MG63 (cell line): ENCODE data around the gene NUDT8. TPM values are rescaled to one million over a fixed set of nuclear protein-coding genes. Genes with fewer than 3 reads are reported as not detected.
"Not testable (repeated sequence)": the region's sequence is repeated elsewhere in the genome, so short reads cannot be mapped to it uniquely, and the experiment has no call there.

Experiments used
- DNase-seq: peaks from one replicate; pipeline ENCODE4 v3.0.0-alpha.2; 2020
- H3K27me3 ChIP-seq: fragments of 250-450 bp; sonication (Bioruptor Pico); 2 replicates; pipeline ENCODE4 v1.5.1; 2020; ENCODE audit warnings: mild to moderate bottlenecking, moderate library complexity
- H3K36me3 ChIP-seq: fragments of 250-450 bp; sonication (Bioruptor Pico); 2 replicates; pipeline ENCODE4 v1.5.1; 2020; ENCODE audit warnings: mild to moderate bottlenecking, moderate library complexity
- H3K4me3 ChIP-seq: fragments of 250-450 bp; sonication (Bioruptor Pico); 2 replicates; pipeline ENCODE4 v1.5.1; 2020; ENCODE audit warnings: mild to moderate bottlenecking, moderate library complexity
- H3K9me3 ChIP-seq: fragments of 250-450 bp; sonication (Bioruptor Pico); 2 replicates; pipeline ENCODE4 v1.5.1; 2020; ENCODE audit warnings: mild to moderate bottlenecking, moderate library complexity
- total RNA-seq: library from RNA; depleted of rRNA; stranded (reverse); fragments of >200 nt; shearing (Covaris generic); gene quantifications from 2 replicates; pipeline ENCODE4 v1.2.3, GENCODE V29; 2014; ENCODE audit warnings: low replicate concordance

Gene NUDT8
- total RNA-seq, 1 experiment from 2014 or later = 15.0 TPM

DNA sequence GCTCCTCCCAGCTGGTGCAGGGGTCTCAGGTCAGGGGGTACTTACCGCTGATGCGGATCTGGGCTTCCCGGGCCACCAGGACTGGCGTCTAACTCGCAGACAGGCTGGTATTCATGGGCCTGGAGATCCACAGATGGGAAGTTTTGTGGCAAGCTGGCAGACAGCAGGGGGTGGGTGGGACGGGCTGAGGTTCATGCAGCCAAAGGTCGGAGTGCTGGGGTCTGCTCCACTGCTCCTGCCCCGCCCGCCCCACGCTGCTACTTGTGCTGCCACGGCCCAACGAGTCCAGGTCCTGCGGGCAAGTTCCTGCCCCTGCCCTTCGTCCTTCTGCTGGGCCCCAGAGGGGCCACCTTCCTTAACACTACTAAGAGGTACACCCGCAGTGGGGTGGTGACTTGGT lies 17.7 kb upstream of the NUDT8 start:
- Histone ChIP-seq H3K27me3 (no peaks in the 10 kb centered on the region), H3K4me3 (no peak overlapping the region), H3K36me3 (no peaks in the 10 kb centered on the region), H3K9me3 (no peaks in the 10 kb centered on the region)
- DNase-seq = no peak

DNA sequence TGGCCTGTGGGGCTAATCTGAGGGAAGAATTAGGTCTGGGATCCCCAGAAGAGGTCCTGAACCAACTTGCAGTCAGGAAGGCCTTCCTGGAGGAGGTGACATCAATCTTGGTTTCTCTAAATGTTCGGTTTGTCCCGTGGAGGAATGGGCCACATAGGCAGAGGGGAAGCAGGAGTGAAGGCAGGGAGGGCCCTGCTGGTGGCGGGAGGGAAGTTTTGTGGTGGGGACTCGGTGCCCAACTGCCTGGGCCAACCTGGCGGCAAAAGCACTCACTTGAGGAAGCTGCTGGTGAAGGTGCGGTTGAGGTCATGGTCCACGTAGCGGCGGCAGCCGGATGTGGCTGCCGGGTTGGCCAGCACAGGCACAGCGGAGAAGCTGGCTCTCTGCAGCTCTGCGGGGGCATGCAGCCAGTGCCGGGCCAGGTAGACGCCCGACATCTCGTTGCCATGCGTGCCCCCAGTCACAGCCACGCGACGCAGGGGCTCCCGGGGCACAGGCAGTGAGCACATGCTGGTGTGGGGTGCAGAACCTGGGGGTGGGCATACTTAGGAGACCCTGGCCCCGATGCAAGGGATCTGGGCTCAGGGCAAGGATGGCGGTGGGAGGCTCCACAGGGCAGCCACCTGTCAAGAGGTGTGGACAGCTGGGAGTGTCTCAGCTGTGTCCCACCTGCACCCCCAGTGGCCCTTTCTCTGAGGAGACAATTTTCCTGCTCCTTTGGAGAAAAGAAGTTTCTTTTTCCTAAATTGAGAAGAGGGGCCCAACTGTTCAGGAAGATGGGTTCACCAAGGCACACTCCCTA lies 17.0 kb upstream of the NUDT8 start:
- Histone ChIP-seq H3K4me3 (no peak overlapping the region), H3K9me3 (no peaks in the 10 kb centered on the region), H3K27me3 (no peaks in the 10 kb centered on the region), H3K36me3 (no peaks in the 10 kb centered on the region)
- no peak for DNase-seq

DNA sequence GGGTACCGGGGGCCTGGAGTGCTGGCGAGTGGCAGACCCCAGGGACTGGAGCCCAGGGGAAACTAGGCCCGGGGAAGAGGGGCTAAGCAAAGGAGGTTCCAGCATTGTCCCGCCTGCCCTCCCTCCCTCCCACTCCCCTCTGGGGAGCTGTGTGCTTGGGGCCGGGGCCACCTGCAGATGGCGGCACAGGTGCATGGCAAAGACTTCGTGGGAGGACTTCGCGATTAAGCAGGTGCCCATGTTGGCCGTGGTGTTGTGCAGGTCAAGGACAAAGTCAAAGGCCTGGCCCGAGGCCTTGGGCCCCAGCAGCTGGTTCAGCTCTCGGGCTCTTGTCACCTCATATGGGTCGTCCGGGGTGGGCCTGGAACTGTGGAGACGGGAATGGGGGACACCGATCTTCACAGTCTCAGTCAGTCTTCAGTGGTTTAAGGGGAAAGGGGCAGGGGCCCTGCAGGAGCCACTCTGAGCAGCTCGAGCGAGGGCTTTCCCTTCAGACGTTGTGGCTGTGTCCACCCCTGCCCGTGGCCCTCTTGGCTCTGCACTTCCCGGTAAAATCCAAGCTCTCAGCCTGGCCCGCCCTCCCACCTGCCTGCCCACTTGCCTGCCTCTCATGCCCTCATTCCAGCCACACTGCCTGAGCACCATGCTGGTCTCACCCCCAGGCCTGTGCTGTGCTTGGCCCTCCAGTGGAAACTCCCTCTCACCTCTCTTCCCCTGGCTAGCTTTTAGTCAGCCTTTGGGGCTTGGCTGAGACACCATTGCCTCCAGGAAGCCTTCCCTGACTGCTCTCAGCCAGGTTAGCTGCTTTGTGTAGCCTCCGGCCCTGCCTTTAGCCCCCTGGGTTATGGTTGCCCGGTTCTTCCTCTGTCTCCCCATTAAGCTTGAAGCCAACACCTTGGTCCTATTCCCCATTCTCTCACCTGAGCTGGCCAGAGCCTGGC lies 16.1 kb upstream of the NUDT8 start:
- DNase-seq = no peak
- Histone ChIP-seq H3K27me3 (no peaks in the 10 kb centered on the region), H3K4me3 (no peak overlapping the region), H3K9me3 (no peaks in the 10 kb centered on the region), H3K36me3 (no peaks in the 10 kb centered on the region)

DNA sequence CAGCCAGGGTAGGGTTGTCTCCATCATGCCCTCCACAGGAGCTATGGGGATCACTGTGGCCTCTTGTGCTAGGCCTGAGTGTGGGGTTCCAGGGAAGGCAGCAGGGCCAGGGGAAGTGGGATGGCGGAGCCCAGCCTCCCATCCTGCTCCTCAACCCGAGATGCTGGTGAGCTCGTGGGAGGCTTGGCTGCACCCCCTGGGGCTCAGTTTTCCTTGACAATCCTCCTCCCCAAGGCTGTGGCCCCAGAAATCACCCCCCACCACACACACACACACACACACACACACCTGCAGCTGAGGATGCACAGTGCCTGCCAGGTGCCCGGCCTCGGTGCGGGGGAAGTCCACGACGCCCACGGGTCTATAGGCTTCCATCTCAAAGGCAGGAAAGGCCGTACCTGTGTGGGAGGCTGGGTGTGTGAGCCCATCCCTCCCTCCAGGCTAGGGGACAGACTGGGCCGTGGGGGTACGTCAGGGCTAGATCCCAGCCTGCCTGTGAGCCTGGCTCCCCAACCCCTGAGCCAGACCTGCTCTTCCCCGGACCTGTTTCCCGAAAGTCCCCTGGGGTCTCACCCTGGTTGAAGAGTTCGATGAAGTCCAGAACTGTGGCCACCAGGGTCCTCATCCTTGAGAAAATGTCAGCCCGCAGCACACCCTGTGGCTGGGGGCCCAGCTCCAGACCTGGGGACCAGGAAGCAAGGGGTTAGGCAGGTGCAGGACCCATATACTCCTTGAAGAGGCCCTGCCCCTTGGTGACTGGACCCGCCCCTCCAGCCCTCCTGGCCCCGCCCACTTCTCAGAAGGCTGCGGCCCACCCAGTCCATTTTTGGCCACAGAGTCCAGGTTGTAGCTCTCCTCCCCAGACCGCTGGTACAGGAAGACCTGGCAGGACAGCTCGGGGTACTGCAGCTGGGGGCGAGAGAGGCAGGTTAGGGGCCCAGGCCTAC lies 15.0 kb upstream of the NUDT8 start:
- Histone ChIP-seq H3K36me3 (no peaks in the 10 kb centered on the region), H3K27me3 (0 out of 2 replicates have a peak, but pooled peaks cover under 1% of the 10 kb centered on the region), H3K4me3 (no peak overlapping the region), H3K9me3 (no peaks in the 10 kb centered on the region)
- DNase-seq = no peak

DNA sequence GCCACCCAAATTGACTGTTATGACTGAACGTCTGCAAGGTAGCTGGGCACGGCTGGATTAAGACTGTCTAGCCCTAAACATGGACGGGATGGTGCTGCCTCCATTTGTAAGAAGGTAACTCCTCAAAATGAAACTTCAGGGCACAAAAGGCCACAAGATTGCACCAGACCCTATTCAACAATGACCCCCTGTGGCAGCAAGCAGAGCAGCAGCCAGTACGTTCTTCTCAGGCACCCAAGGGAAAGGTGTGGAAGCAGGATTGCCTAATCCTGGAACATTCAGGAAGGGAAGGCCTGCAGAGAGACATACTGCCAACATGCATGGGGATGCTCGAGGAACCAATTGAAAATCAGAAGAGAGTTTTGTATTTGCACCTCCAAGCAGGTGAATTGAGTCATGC lies 14.3 kb upstream of the NUDT8 start:
- DNase-seq = no peak
- Histone ChIP-seq H3K4me3 (no peak overlapping the region), H3K36me3 (no peaks in the 10 kb centered on the region), H3K27me3 (0 out of 2 replicates have a peak, but pooled peaks cover 3% of the 10 kb centered on the region), H3K9me3 (no peaks in the 10 kb centered on the region)

DNA sequence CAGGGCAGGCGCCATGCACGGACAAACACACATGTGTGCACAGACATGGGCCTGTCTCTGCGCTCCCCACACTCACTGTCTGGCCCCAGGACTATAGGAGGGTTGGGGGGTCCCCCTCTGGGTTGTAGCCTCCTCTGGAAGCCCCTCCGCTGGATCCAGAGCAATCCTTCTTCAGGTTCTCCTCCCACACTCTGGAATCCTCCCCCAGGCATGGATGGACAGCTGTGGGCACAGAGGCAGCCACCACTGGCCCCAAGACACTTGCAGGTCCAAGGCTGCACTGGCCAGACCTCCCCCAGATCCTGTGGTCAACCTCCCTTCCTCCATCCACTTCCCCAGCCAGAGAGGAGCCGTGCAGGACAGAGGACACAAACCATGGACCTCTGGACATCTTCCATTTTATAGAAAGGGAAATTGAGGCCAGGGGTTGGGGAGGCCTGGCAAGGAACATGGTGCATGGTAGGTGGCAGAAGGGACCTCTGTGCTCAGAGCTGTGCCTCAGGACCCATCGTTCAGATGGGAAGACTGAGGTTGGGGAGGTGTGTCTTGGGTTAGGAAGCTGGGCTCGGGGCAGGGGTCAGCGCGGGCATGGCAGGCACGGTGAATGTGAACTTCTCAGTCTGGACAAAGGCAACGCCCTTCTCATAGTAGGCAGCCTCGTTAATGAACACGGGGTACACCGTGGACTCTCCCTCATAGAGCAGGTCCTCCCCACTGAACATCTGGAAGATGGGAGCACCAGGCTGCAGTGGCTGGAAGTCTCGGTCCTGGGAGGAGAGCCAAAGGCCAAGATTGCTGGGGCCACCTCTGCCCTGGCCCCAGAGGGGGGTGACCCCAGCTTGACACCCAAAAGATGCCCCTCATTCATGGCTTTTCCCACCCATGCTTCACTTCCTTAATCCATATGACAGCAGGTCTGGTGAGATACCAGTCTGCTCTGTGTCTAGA lies 12.7 kb upstream of the NUDT8 start:
- no peak for DNase-seq

DNA sequence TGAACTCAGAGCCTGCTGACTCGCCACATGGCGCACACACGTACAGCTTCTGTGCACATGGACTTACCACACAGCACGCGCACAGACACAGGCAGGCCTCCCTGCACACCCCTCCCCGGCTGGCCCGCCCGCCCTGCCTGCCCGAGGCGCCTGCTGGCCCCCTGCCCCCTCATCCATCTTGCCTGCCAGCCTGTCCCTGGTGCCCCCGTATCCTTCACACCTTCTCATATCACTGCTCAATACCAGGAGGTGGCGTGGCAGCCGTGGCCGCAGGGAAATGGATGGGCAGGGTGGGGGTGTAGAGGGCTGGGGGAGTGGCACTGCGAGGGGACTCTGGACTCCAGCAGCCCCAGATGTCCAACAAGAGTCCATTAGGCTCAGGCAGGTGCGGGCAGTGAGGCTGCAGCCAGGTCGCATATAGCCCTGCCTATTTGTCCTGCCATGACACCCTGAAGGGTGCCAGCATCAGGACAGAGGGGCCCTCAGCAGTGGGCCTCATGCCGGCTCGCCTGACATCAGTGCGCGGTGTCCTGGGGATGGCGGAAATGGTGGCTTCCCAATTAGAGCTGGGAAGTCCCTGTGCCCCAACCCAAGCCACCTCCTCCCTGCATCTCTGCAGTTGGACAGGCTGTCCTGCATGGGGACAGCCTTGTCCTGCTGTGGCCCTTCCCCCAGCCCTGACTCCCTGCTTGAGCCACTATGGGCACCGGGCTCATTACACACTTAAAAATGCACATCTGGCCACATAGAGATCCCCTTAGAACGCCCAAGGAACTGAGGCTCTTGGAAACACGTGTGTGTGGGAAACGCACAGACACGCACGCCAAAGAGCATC lies 11.8 kb upstream of the NUDT8 start:
- no peaks in the 10 kb centered on the region for H3K36me3 ChIP-seq
- H3K4me3 ChIP-seq = no peak overlapping the region
- no peak for DNase-seq
- H3K9me3 ChIP-seq = no peaks in the 10 kb centered on the region
- H3K27me3 ChIP-seq = 0 out of 2 replicates have a peak, but pooled peaks cover 3% of the 10 kb centered on the region

More for the DNA sequence above, 12.7 kb upstream of the NUDT8 start:
- Histone ChIP-seq H3K4me3 (no peak overlapping the region), H3K36me3 (no peaks in the 10 kb centered on the region), H3K9me3 (no peaks in the 10 kb centered on the region), H3K27me3 (0 out of 2 replicates have a peak, but pooled peaks cover 3% of the 10 kb centered on the region)

DNA sequence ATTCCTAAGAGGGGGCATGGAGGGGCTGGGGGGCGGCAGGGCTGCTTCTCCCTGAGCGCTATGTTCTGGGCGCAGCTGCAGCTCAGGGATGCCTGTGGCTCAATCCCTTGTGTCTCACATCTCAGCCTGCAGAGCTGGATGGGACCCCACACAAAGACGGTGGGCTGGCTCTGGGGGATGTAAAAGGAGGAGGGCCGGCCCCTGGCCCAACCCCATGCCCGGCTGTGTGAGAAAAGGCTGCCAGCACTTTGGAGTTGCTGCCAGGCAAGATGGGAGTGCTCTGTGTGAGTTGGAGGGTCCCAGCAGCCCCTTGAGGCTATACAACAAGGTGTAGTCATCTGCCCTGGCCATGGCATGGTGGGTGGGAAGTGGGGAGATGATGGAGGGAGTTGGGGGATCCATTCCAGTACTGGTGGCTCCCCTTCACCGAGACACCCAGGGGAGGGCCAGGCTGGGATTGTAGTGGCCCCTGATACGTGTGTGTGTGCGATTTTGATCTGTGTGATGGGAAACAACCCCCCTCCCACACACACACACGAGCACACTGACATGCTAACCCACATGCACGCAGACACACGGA lies 11.1 kb upstream of the NUDT8 start:
- Histone ChIP-seq H3K9me3 (no peaks in the 10 kb centered on the region), H3K27me3 (0 out of 2 replicates have a peak, but pooled peaks cover 3% of the 10 kb centered on the region), H3K4me3 (no peak overlapping the region), H3K36me3 (no peaks in the 10 kb centered on the region)
- no peak for DNase-seq

DNA sequence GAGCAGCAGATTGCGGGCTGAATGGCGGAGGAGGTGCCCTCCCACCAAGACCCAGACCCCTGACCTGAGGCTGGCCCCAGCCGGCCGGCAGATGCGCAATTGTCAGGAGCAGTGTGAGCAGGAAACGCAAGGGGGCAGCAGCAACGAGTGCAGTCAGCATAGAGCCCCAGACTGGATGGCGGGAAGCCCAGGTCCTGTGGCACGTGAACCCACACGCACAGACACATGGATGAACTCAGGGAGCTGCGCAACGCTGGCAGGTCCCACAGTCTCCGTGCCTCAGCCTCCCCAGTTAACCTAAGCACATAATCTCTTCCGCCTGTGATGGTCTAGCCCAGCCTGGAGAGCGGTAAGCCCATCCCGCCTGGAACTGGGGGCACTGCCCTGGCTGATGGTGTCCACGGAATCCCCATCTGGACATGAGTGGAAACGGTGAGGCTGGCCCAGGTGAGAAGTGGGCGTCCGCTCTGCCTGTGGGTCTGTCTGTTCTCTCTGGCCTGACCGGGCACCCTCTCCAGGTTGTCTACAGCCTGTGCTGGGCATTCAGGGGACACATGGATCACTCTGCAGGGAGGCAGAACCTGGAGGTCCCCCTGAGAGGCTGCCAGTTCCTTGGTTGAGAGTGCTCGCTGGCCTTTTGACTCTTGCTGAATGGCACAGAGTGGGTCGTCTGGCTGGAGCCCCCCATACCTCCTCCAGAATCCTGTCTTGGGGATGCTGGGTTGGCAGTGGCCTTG lies 10.5 kb upstream of the NUDT8 start:
- peak; percentile 74 for DNase-seq
- Histone ChIP-seq H3K27me3 (0 out of 2 replicates have a peak, but pooled peaks cover 3% of the 10 kb centered on the region), H3K4me3 (no peak overlapping the region), H3K36me3 (no peaks in the 10 kb centered on the region), H3K9me3 (no peaks in the 10 kb centered on the region)

DNA sequence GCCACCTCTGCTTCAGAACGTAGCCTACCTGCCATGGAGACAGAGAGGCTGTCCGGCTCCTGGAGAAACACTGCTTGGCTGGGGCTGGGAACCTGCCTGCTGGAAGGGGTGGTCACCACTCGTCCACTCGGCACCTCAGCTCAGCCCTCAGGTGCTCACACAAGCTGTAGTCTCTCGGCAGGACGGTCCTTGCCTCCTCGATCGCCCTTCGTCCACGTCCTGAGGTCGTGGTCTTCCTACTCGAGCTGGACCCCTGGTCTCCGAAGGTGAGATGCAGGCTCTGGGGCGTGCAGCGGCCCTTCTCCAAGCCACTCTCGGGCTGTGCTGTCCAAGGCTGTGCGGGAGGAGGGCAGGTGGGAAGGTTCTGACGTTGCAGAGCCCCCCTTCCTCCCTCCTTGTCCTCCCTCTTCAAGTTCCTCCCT lies 9.7 kb upstream of the NUDT8 start, which contains the start of gene TBX10:
Gene TBX10, minus strand, starts transcription at position 326 of the 422 bp plus-strand sequence. Its CDS starts 291 bp downstream, at position 35.
- no peaks in the 10 kb centered on the region for H3K9me3 ChIP-seq
- no peak within 1 kb of the TSS for H3K4me3 ChIP-seq
- 0 out of 2 replicates have a peak, but pooled peaks cover 3% of the 10 kb centered on the region for H3K27me3 ChIP-seq
- no peaks in the 10 kb centered on the region for H3K36me3 ChIP-seq
- no peak for DNase-seq

DNA sequence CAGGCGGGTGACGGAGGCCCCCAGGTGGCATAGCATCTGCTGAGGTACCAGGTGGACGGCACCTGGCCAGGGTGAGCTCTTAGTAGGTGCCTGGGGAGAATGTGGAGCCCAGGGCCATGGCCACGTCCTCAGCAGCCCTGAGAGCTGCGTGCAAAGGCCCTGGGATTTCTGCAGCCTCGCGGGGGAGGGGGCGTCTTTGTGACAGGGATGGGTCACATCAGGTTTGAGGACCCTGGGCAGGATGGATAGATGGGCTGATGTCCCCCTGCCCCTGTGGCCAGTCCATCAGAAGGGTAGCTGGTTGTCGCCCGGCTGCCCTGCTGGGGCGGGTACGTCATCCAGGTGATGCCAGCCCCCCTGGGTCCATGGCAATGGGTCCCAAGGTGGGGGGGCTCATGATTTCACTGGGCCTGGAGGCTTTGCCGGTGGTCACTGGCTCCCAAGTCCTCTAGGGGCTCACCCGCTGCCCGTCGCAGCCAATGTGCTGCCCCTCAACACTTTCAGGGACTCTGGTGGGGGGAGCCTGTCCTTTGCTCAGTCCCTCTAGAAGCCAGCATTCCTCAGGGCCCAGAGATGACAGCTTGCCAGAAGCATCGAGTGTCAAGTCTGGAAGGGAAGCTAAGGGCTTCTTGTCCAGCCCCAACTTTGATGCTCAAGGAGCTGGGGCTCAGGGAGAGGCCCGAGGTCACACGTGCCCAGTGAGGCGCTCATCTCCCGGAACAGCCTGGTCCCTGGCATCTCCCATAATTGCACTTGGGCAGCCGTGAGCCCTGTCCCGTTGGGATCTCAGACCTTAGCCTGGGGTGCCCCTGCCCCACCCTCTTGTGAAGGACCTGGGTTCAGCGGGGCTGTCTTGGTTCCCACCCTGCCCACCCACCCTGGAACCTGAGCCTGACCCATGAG lies 9.0 kb upstream of the NUDT8 start:
- no peaks in the 10 kb centered on the region for H3K9me3 ChIP-seq
- no peak for DNase-seq
- no peaks in the 10 kb centered on the region for H3K36me3 ChIP-seq
- H3K4me3 ChIP-seq = no peak overlapping the region
- H3K27me3 ChIP-seq = 0 out of 2 replicates have a peak, but pooled peaks cover 3% of the 10 kb centered on the region

DNA sequence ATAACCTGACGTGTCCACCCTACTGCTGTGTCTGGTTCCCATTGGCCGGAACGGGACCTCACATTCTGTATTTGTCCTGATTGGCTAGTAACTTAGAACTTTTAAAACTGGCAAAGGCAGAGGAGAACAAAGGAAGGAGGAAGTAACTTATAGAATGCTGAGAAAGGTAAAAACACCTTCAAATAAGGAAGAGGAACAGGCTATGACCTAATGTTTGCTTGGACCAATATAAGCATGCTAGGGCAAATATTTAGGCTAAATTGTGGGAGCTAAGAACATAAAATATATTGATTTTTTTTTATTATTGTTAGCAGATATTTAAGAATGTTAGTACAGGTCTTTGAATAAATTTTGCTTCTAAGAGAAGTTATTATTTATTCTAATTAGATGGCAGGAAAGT lies 7.7 kb upstream of the NUDT8 start:
- H3K4me3 ChIP-seq, H3K9me3 ChIP-seq, DNase-seq, H3K36me3 ChIP-seq, H3K27me3 ChIP-seq: not testable (repeated sequence)

DNA sequence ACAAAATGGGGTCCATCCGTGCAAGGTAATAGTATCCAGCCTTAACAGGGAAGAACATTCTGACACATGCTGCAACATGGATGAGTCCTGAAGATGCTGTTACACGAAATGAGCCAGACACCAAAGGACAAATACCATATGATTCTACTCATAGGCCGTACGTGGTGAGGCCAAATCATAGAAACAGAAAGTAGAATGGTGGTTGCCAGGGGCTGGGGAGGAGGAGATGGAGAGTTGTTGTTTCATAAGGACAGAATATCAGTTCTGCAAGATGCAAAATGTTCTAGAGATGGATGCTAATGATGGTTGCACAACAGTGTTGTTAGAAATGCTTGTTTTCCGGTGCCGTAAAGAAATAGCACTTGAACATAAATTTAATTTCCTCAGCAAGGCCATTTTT lies 7.2 kb upstream of the NUDT8 start:
- DNase-seq = no peak
- Histone ChIP-seq H3K27me3 (0 out of 2 replicates have a peak, but pooled peaks cover 3% of the 10 kb centered on the region), H3K4me3 (no peak overlapping the region), H3K36me3 (no peaks in the 10 kb centered on the region), H3K9me3 (no peaks in the 10 kb centered on the region)
